GM18909 (cell line): ENCODE measurements around the gene POTEE.
"Not testable (repeated sequence)": the region's sequence is repeated elsewhere in the genome, so short reads cannot be mapped to it uniquely, and the experiment has no call there.

Source experiments
- ATAC-seq: cut with Tn5 transposase; IDR thresholded peaks from one replicate; pipeline ENCODE4 v1.9.1; 2021; ENCODE audit warnings: mild to moderate bottlenecking; ENCODE audit not compliant: unreplicated experiment, poor library complexity

POTEE gene

DNA sequence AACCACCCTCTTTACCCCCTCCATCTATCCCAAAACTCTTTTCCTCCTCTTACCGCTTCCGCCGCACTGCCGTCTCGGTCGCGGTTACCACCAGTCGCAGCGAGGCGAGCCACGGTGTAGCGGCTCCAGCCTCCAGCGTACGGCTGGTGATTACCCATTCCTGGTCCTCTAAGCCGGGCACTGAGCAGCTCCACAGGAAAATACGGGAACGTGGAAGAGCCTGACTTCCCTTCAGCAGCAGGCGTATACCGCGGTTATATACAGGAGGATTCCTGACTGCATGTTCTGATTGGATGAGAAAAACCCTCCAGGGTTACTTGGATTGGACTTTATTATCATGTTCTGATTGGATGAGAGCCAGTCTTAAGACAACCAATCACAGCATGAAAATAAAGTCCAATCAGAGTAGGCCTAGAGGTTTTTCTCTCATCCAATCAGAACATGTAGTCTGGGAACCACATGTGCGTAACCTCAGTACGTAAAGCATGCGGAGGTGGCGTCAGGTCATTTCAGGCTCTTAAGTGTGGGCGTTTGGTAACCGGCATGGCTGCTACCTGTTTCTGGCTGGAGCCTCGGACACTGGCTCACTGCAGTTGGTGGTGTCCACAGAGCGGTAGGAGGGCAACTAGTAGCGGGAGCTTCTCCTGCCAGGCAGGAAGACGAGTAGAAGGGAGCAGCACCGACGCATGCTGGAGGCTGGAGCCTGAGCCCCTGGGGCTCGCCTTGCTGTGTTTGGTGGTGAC lies at the start of gene POTEE:
POTEE (plus strand) TSS at position 507 of the 743 bp plus-strand sequence. CDS start 8,867 bp downstream, outside the sequence.
- not testable (repeated sequence) for ATAC-seq

DNA sequence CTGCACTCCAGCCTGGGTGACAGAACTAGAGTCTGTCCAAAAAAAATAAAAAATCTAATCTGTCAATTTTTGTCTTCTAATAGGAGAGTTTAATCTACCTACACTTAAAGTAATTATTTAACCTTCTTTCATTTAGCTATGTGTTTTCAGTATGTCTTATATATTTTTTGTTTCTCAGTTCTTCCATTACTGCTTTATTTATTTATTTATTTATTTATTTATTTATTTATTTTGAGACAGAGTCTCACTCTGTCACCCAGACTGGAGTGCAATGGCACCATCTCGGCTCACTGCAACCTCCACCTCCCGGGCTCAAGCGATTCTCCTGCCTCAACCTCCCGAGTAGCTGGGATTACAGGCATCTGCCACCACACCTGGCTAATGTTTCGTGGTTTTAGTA lies 43.8 kb upstream of the POTEE start:
- not testable (repeated sequence) for ATAC-seq

DNA sequence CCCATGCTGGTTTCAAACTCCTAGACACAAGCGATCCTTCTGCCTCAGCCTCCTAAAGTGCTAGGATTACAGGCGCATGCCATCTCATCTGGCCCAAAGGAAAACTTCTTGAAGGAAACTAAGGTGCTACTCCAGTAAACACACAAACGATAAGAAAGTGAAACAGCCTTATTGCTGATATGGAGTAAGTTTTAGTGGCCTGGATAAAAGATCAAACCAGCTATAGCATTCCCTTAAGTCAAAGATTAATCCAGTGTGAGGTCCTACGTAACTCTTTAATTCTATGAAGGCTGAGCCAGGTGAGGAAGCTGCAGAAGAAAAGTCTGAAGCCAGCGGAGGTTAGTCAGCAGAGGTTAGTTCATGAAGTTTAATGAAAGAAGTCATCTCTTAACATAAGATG lies 40.8 kb upstream of the POTEE start:
- no peak for ATAC-seq

DNA sequence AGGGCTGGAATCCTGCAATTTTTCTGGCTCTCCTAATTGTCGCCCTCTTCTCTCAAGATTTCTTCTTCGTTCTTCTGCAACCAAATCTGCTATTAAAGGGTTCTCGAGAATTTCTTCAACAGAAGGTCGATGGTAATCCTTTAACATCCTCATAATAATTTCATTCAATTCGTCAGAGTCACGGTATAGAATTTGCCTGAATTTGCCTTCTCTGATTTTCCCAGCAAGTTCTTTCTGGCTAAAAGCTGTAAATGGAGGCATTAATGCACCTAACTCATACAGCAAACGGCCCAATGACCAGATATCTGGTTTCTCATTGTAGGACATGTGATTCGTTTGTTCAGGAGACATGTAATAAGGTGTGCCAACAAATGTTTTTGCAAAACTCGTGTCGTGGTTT lies 31.3 kb upstream of the POTEE start:
- ATAC-seq: not testable (repeated sequence)

DNA sequence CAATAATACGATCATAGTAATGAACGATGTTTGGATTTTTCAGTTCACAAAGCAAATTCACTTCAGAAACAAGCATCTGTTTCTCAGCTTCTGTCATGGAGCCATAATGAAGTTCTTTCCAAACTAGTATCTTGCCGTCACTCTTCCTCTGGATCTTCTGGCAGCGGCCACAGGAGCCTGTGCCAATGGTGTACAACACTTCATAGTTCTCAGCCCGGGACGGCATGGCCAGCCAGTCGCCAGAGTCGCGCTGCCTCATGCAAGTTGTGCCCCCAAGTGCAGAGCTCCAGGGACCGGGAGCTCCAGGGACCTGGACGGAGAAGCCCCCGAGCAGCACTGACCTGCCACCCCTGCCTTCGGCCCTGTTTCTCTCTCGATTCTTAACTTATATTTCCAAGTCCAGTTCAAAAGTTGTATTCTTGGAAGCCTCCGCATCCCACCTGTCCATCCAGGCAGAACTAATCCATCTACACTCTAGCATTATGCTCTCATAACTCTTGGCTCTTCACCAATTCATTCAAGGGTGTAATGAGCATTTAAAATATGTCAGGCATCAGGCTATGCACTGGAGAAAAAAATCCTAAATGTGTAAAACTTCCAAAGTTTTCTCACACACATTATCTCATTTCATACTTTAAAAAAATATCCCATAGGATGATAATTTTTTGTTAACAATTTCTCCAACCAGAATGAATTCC lies 30.5 kb upstream of the POTEE start:
- not testable (repeated sequence) for ATAC-seq

DNA sequence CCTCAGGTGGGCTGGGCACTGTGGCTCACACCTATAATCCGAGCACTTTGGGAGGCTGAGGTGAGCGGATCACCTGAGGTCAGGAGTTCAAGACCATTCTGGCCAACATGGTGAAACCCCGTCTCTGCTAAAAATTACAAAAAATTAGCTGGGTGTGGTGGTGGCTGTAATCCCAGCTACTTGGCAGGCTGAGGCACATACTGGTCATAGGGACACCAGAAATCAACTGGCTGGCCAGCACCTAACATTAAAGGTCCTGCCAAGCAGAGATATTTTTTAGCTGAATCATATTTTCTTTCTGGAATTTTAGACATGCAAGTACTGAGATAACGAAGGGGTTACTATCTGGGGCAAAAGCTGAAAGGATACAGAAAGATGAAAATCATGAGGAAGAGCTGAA lies 27.9 kb upstream of the POTEE start:
- ATAC-seq: not testable (repeated sequence)

DNA sequence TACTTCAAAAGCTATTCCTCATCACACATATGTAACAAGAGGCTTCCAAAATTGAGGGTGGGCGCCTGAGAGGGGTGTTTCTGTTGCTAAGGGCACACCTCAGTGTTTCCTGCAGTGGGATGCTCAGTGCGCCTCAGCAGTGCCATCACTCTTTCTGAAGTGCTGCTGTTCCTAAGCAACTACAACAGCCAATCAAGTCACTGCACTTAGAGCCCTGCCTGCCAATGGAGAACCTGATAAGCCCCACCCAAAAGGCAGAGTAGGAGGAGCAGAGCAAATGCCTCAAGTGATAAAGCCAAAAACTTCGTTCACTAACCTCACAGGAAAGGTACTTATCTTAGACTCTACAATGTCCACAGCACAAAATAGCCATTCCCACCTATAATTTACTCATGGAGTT lies 15.9 kb upstream of the POTEE start:
- not testable (repeated sequence) for ATAC-seq

DNA sequence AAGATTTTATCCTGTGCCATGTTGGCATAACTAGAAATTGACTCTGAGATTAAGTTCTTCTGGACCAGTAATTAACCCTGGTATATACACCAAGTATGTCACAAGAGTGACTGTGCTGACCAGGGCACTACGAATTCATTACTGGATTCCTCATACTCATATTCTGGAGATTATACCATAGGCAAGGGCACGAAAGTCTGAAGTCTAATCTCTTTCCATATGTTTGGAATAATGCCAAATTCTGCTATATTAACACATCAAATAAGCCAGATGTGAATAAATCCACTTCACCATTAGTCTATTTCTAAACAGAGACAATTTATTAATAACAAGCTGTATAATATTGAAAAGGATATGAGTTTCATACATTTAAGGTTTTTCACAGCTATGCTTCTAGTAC lies 13.2 kb upstream of the POTEE start:
- not testable (repeated sequence) for ATAC-seq

DNA sequence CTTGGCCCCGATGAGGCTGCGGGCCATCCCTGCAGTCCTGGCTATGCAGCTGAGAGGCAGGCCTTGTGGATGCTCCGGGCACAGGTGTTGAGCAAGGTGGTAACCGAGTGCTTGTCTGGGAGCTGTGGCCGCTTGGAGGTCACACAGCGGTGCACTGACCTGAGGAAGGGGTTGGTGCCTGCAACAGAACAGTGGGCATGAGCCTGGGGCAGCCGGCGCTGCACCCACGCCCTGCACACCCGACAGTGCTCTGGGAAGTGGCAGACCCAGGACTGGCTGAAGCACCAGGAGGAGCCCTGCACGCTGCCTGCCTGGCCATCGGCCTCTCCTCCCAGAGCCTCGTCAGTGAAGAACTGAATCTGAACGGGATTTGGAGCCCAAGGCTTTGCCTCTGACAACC lies 8.2 kb upstream of the POTEE start:
- ATAC-seq: no peak

DNA sequence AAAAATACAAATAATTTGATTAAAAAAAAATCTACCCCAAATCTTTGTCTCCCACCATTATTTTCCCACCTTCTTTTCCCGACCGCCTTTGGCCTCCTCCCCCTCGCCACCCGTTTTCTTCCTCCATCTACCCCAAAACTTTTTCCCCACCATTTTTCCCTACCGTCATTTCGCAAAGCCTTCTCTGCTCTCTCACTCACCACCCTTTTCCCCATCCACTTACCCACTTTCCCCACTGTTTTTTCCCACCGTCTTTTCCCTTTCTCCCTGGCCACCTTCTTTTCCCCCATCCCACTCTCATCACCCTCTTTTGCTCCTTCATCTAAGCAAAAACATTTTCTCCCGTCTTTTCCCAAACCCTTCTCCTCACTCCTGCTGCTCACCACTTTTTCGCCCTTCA lies 1.5 kb upstream of the POTEE start:
- not testable (repeated sequence) for ATAC-seq

DNA sequence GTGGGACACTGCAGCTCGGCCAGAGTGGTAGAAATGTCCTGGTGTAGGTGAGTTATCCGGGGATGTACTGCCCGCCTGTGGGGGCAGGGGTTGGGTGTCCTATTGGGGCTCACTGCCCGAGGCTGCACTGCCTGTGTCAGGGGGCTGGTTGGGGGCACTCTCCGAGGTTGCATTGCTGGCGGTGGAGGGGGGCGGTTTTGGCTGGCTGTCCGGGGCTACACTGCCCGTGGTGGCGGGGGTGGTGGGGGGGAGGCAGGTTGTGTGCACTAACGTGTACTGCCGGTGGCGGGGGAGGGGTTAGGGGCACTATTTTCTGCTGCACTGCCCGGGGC lies 403 bp downstream of the POTEE start:
- ATAC-seq: not testable (repeated sequence)

DNA sequence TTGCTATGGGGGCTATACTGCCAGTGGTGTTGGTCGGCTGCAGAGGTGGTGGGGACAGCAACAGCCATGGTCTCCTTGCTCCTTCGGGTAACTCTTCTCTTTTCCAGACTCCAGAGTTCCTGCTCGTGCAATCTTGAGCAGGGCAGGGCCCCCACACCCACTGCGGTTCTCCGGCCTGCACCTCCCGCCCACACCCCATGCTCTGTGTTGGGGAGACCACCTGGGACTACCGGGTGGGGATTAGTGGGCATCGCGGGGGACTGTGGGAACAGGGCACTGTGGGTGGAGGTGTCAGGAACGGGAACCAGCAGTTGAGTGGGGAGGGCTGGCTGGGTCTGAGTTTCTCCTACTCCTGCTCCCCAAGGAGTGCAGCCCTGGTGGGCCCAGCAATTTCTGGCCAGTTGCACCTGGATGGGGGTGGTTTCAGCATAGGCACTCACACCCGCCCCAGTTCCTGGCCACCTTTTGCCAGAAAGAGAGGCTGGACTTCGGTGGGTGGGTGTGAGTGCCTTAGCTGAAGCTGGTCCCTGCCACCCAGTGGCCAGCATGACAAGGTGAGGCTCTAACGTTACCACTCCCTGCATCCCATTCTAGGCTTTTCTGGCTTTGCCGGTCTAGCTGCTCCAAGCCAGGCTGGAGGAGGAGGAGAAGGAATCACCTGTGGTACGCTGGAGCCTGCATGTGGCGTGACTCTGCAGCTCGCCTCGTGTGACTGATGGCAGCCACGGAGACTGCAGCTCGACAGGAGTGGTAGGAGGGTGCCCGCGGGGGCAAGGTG lies 1.3 kb downstream of the POTEE start:
- ATAC-seq: not testable (repeated sequence)

DNA sequence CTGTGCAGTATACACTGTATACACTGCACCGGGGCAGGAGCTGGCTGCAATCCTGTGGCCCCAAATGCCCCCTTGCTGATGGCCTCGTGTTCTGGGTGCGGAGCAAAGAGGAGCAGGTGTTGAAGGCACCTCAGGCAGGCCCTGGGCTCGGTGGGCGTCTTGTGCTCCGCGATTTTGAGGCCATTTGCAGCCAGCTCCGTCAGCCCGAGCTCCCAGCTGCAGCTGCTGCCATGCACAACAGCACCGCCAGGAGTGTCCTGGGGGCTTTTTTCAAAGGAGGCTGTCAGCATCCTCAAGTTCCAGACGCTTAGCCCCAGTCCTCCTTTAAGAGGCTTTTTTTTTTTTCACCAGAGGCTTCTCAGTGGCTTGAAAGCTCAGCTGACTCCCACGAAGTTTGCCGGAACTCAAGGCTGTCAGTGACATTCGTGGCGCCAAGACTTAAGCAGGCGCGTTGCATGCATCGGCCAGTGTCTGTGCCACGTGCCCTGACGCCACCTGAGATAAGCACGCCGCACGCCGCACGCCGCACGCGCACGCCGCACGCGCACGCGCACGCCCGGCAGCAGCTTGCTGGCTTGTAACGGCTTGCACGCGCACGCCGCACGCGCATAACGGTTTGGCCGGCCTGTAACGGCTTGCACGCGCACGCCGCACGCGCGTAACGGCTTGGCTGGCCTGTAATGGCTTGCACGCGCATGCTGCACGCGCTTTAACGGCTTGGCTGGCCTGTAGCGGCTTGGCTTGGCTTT lies 8.1 kb downstream of the POTEE start:
- ATAC-seq: not testable (repeated sequence)

DNA sequence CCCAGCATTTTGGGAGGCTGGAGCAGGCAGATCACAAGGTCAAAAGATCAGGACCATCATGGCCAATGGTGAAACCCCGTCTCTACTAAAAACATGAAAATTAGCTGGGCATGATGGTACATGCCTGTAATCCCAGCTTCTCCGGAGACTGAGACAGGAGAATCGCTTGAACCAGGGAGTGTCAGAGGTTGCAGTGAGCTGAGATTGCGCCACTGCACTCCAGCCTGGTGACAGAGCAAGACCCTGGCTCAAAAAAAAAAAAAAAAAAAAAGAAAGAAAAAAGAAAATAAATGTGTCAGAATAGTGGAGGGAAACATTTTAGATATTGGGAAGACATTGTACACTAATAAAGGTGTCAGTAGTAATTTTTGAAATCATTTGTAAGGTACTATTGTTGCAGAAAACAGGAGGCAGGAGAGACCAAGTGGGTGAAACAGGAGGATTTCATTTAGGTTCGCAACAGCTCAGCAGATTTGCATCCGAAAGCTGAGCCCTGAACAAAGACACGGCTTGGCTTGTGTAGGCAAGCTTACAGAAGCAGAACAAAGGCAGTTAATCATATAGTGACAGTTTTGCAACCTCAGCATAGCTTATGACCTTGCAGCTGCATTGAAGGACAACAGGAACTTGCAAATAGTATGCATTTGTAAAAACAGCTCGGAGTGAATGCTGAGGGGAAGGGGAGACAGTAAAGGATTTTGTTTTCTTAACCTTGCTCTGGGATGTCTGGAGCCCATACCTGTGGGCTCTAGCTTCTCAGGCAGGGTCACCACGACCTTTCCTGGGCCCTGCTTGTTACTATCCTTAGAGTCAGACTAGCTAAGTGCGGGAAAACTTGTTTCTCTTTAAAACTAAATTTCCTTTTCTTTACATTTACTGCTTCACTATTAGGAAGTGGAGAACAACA lies 26.5 kb downstream of the POTEE start:
- ATAC-seq: not testable (repeated sequence)
